ENCODE measurements around the gene EIF2AK3. TPM values are rescaled to one million over a fixed set of nuclear protein-coding genes. Genes with fewer than 3 reads are reported as not detected.

Gene EIF2AK3
- total and polyA plus RNA-seq, 4 experiments from 2014 or later, result 1.3 to 31.0 (median 20.5) TPM

DNA sequence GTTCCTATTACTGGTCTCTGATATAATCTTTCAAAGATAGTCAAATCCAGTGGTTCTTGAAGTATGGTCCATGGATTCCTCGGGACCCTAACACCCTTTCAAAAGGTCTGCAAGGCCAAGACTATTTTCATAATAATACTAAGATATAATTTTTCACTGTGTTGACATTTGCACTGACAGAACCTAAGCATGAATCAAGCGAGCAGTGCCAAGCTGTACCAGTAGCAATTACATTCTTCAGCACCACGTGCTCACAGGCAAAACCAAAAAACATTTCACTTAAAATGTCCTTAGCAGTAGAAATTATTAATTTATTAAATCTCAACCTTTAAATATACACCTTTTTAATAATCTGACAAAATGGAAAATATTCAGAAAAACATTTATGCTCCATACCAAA, 59.1 kb downstream of the EIF2AK3 start:
- intact Hi-C loops (cut with micrococcal nuclease), result no loop called here
- Histone ChIP-seq H3K4me3 (ENCODE audit: low read length in 2 of 2) (no peak overlapping the region), H3K9me3 (ENCODE audit: control insufficient read depth in 1 of 2, low read length in 2 of 2) (no peaks in the 10 kb centered on the region), H3K4me1 (ENCODE audit: insufficient read depth, low read length) (no peaks in the 10 kb centered on the region), H3K36me3 (ENCODE audit: insufficient read depth, low read length) (peaks cover 17% of the 10 kb centered on the region), H3K27ac (ENCODE audit: low read depth, low read length) (no peak overlapping the region), H3K27me3 (ENCODE audit: insufficient read depth, low read length) (no peaks in the 10 kb centered on the region)
- H3K27me3 Mint-ChIP-seq, result no peaks in the 10 kb centered on the region
- no peak overlapping the region for H3K27ac Mint-ChIP-seq
- H3K4me1 Mint-ChIP-seq, result peaks cover 0 to 4% (median 2%) of the 10 kb centered on the region in 4 donors
- H3K4me3 Mint-ChIP-seq, result no peak overlapping the region
- H3K9me3 Mint-ChIP-seq, result no peaks in the 10 kb centered on the region
- POLR2A ChIA-PET (ENCODE audit: partially characterized antibody), result no interaction called here
- DNase-seq, result no peak
- CTCF ChIA-PET (ENCODE audit: partially characterized antibody), result no interaction called here
- peaks cover 34 to 46% of the 10 kb centered on the region in 2 donors for H3K36me3 Mint-ChIP-seq

DNA sequence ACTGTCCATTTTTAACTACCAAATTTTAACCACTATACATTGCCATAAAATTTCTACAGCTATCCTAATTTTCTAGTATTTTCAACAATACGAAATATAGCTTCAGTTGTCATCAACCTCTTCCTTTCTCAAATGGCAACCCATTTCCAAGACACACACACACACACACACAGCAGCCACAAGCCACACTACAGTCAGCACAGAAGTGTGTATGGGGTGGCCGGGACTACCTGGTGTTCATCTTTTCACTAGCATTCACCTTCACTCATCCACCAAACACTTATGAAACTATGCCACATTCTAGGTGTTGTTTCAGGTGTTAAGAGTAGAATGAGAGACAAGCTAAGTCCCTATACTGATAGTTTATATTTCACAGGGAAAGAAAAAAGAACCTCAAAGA, 62.9 kb downstream of the EIF2AK3 start:
- ChIA-PET CTCF (ENCODE audit: partially characterized antibody) (no interaction called here), POLR2A (ENCODE audit: partially characterized antibody) (no interaction called here)
- Histone ChIP-seq H3K36me3 (ENCODE audit: insufficient read depth, low read length) (peaks cover 18% of the 10 kb centered on the region), H3K4me1 (ENCODE audit: insufficient read depth, low read length) (no peaks in the 10 kb centered on the region), H3K9me3 (ENCODE audit: control insufficient read depth in 1 of 2, low read length in 2 of 2) (no peaks in the 10 kb centered on the region), H3K27ac (ENCODE audit: low read depth, low read length) (no peak overlapping the region), H3K4me3 (ENCODE audit: low read length in 2 of 2) (no peak overlapping the region), H3K27me3 (ENCODE audit: insufficient read depth, low read length) (no peaks in the 10 kb centered on the region)
- Mint-ChIP-seq H3K4me3 (no peak overlapping the region), H3K27ac (peak overlapping the region in 1 of 7 donors; percentile 17), H3K4me1 (peaks cover 0 to 4% (median 0%) of the 10 kb centered on the region in 4 donors), H3K27me3 (no peaks in the 10 kb centered on the region), H3K9me3 (no peaks in the 10 kb centered on the region), H3K36me3 (peaks cover 36 to 44% of the 10 kb centered on the region in 2 donors)
- no peak for DNase-seq
- intact Hi-C loops (cut with micrococcal nuclease), result no loop called here

DNA sequence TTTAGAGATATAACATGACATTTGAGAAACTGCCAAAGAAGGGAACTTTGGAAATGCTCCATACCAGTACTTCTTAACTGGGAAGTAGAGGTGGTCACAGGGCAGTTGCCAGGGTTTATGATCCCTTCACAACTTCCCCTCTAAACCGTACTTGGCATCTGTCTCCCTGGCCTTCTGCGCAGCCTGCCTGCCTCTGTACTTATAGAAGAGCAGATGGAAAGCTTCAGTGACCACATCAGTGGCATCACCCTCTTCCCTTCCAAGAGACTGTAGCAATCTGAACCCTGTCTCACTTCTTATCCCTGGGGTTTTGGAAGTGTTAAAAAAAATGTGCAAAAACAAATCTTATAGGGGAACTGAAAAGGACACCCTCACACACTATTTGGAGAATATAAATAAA, 64.1 kb downstream of the EIF2AK3 start:
- H3K4me3 Mint-ChIP-seq, result no peak overlapping the region
- H3K4me1 Mint-ChIP-seq, result peaks cover 0 to 4% (median 0%) of the 10 kb centered on the region in 4 donors
- no peaks in the 10 kb centered on the region for H3K4me1 ChIP-seq (ENCODE audit: insufficient read depth, low read length)
- H3K36me3 ChIP-seq (ENCODE audit: insufficient read depth, low read length), result peaks cover 18% of the 10 kb centered on the region
- H3K27ac ChIP-seq (ENCODE audit: low read depth, low read length), result no peak overlapping the region
- ChIA-PET CTCF (ENCODE audit: partially characterized antibody) (no interaction called here), POLR2A (ENCODE audit: partially characterized antibody) (no interaction called here)
- no peak overlapping the region for H3K4me3 ChIP-seq (ENCODE audit: low read length in 2 of 2)
- no peaks in the 10 kb centered on the region for H3K27me3 Mint-ChIP-seq
- peaks cover 37 to 43% of the 10 kb centered on the region in 2 donors for H3K36me3 Mint-ChIP-seq
- no peak overlapping the region for H3K27ac Mint-ChIP-seq
- H3K9me3 Mint-ChIP-seq, result no peaks in the 10 kb centered on the region
- intact Hi-C loops (cut with micrococcal nuclease), result no loop called here
- no peaks in the 10 kb centered on the region for H3K9me3 ChIP-seq (ENCODE audit: control insufficient read depth in 1 of 2, low read length in 2 of 2)
- H3K27me3 ChIP-seq (ENCODE audit: insufficient read depth, low read length), result no peaks in the 10 kb centered on the region
- DNase-seq, result no peak

DNA sequence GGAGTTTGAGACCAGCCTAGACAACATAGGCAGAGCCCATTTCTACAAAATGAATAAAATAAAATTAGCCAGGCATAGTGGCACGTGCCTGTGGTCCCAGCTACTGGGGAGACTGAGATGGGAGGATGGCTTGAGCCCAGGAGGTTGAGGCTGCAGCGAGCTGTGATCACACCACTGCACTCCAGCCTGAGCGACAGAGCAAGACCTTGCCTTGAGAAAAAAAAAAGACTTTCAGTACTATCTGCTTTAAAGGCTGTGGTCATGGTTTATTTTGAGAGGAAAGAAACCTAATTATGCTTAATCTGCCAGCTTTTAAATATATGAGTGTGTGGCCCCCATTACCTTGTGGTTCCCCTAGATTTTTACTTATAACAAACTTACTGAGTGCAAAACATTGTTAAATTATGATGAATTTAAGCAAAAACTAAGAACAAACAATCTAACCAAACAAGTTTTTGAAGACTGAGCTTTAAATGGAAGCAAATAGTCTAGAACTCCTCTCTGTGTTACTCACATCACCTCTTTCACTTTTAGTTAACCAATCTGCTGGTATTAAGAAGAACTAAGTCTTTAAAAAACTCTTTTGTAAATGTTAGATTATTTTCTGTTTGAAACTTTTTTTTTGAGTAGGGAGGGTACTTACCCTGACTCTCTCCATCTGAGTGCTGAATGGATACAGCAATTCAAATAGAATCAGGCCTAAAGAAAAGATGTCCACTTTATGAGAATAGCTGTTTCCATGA, 65.4 kb downstream of the EIF2AK3 start:
- Histone ChIP-seq H3K4me1 (ENCODE audit: insufficient read depth, low read length) (no peaks in the 10 kb centered on the region), H3K27me3 (ENCODE audit: insufficient read depth, low read length) (no peaks in the 10 kb centered on the region), H3K9me3 (ENCODE audit: control insufficient read depth in 1 of 2, low read length in 2 of 2) (no peaks in the 10 kb centered on the region), H3K36me3 (ENCODE audit: insufficient read depth, low read length) (peaks cover 19% of the 10 kb centered on the region), H3K27ac (ENCODE audit: low read depth, low read length) (no peak overlapping the region), H3K4me3 (ENCODE audit: low read length in 2 of 2) (no peak overlapping the region)
- no peak overlapping the region for H3K4me3 Mint-ChIP-seq
- POLR2A ChIA-PET (ENCODE audit: partially characterized antibody), result no interaction called here
- H3K9me3 Mint-ChIP-seq, result no peaks in the 10 kb centered on the region
- peak overlapping the region in 5 of 7 donors; percentile 36 to 75 (median 46) for H3K27ac Mint-ChIP-seq
- H3K36me3 Mint-ChIP-seq, result peaks cover 36 to 49% of the 10 kb centered on the region in 2 donors
- no peaks in the 10 kb centered on the region for H3K27me3 Mint-ChIP-seq
- intact Hi-C loops (cut with micrococcal nuclease), result no loop called here
- DNase-seq, result no peak
- CTCF ChIA-PET (ENCODE audit: partially characterized antibody), result no interaction called here
- peaks cover 0 to 2% (median 0%) of the 10 kb centered on the region in 4 donors for H3K4me1 Mint-ChIP-seq

DNA sequence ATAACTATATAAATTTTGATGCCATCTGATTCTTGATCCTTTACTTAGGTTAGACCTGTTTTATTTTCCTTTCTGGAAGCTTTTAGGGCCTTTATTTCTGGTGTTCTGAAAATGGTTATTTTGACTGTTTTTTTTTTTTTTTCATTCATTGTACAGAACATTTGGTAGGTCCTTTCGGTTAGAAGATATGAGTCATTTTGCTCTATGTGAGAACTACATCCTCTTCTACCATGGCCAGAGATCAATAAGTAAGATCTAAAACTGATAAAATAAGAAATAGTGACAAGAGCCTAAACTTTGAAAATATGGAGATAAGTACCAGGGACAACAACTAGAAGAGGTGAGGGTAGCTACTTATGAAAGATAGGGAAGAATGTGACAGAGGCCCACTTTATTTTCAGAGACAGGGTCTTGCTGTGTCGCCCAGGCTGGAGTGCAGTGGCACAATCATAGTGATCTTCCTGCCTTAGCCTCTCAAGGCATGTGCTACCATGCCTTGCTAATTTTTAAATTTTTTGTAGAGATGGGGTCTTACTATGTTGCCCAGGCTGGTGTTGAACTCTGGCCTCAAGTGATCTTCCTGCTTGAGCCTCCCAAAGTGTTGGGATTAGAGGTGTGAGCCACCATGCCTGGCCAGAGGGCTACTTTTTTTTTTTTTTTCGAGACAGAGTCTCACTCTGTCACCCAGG, 66.5 kb downstream of the EIF2AK3 start:
- Histone ChIP-seq H3K36me3 (ENCODE audit: insufficient read depth, low read length) (peaks cover 22% of the 10 kb centered on the region), H3K4me1 (ENCODE audit: insufficient read depth, low read length) (no peaks in the 10 kb centered on the region), H3K27ac (ENCODE audit: low read depth, low read length) (no peak overlapping the region), H3K4me3 (ENCODE audit: low read length in 2 of 2) (no peak overlapping the region), H3K9me3 (ENCODE audit: control insufficient read depth in 1 of 2, low read length in 2 of 2) (no peaks in the 10 kb centered on the region), H3K27me3 (ENCODE audit: insufficient read depth, low read length) (no peaks in the 10 kb centered on the region)
- H3K4me1 Mint-ChIP-seq, result peaks cover 0 to 3% (median 1%) of the 10 kb centered on the region in 4 donors
- CTCF ChIA-PET (ENCODE audit: partially characterized antibody), result no interaction called here
- POLR2A ChIA-PET (ENCODE audit: partially characterized antibody), result no interaction called here
- DNase-seq, result no peak
- intact Hi-C loops (cut with micrococcal nuclease), result no loop called here
- H3K36me3 Mint-ChIP-seq, result peaks cover 41 to 52% of the 10 kb centered on the region in 2 donors
- no peak overlapping the region for H3K4me3 Mint-ChIP-seq
- peak overlapping the region in 5 of 7 donors; percentile 0 to 86 (median 45) for H3K27ac Mint-ChIP-seq
- H3K27me3 Mint-ChIP-seq, result no peaks in the 10 kb centered on the region
- no peaks in the 10 kb centered on the region for H3K9me3 Mint-ChIP-seq

DNA sequence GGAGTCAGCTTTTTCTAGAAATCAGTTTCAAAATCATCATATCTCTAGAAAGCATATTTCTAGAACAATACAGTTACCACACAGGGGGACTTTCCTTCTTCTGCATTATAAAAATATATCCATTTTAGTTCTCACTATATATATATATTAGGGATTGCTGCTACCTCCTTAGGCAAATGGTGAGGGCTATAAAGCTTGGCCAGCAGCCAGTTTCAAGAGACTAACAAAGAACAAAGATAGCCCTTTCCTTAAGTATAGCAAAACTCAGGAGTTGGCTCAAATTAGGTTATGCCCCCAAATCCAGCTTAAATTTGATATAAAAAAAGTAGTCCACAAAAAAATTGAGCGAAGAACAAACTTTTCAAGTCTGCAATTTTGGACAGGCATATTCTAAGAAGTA, 70.0 kb downstream of the EIF2AK3 start:
- Histone ChIP-seq H3K4me3 (ENCODE audit: low read length in 2 of 2) (no peak overlapping the region), H3K27ac (ENCODE audit: low read depth, low read length) (no peak overlapping the region), H3K4me1 (ENCODE audit: insufficient read depth, low read length) (no peaks in the 10 kb centered on the region), H3K36me3 (ENCODE audit: insufficient read depth, low read length) (peaks cover 22% of the 10 kb centered on the region), H3K27me3 (ENCODE audit: insufficient read depth, low read length) (no peaks in the 10 kb centered on the region), H3K9me3 (ENCODE audit: control insufficient read depth in 1 of 2, low read length in 2 of 2) (no peaks in the 10 kb centered on the region)
- no peaks in the 10 kb centered on the region for H3K27me3 Mint-ChIP-seq
- H3K4me1 Mint-ChIP-seq, result peaks cover 0 to 4% (median 0%) of the 10 kb centered on the region in 4 donors
- H3K4me3 Mint-ChIP-seq, result no peak overlapping the region
- intact Hi-C loops (cut with micrococcal nuclease), result no loop called here
- DNase-seq, result no peak
- peaks cover 0 to 3% (median 0%) of the 10 kb centered on the region in 8 donors for H3K9me3 Mint-ChIP-seq
- peaks cover 50% of the 10 kb centered on the region in 2 donors for H3K36me3 Mint-ChIP-seq
- ChIA-PET CTCF (ENCODE audit: partially characterized antibody) (interaction anchor here (1.2 kb wide), 1 partner anchor 10 kb away, joined by 3 read pairs; no protein-coding TSS in a partner anchor), POLR2A (ENCODE audit: partially characterized antibody) (interaction anchor here (1.1 kb wide), 1 partner anchor 70 kb away, joined by 3 read pairs; the partner anchor contains the start of gene EIF2AK3)
- no peak overlapping the region for H3K27ac Mint-ChIP-seq

DNA sequence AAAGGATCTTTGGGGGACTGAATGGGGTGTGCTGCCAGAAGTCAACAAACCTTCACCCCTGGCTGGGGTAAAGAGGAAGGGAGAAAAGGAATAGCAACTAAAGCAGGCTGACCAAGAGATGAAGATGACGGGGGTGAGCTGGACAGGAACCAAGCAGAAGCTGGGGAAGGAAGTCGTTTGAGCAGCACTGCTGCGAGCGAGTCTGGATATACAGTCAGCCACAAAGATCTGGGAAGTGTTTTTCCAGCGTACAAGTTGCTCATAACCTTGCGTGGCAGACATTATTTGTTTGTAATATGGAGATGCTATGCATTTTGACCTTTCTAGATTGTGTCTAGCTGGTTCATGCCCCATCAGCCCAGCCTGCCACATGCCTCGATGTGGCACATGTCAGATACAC, 71.2 kb downstream of the EIF2AK3 start:
- ChIA-PET POLR2A (ENCODE audit: partially characterized antibody) (no interaction called here), CTCF (ENCODE audit: partially characterized antibody) (no interaction called here)
- peaks cover 22% of the 10 kb centered on the region for H3K36me3 ChIP-seq (ENCODE audit: insufficient read depth, low read length)
- Mint-ChIP-seq H3K27ac (peak overlapping the region in 1 of 7 donors; percentile 78), H3K9me3 (peaks cover 0 to 3% (median 0%) of the 10 kb centered on the region in 8 donors), H3K27me3 (no peaks in the 10 kb centered on the region), H3K4me3 (no peak overlapping the region), H3K36me3 (peaks cover 41 to 43% of the 10 kb centered on the region in 2 donors), H3K4me1 (peaks cover 0 to 4% (median 0%) of the 10 kb centered on the region in 4 donors)
- intact Hi-C loops (cut with micrococcal nuclease), result no loop called here
- H3K4me1 ChIP-seq (ENCODE audit: insufficient read depth, low read length), result no peaks in the 10 kb centered on the region
- no peaks in the 10 kb centered on the region for H3K9me3 ChIP-seq (ENCODE audit: control insufficient read depth in 1 of 2, low read length in 2 of 2)
- no peak for DNase-seq
- no peak overlapping the region for H3K4me3 ChIP-seq (ENCODE audit: low read length in 2 of 2)
- no peaks in the 10 kb centered on the region for H3K27me3 ChIP-seq (ENCODE audit: insufficient read depth, low read length)
- H3K27ac ChIP-seq (ENCODE audit: low read depth, low read length), result no peak overlapping the region
